IMR-90 (cell line): Measurements from ENCODE around the gene FAM98B.

Source experiments
- FOS ChIP-seq: fragments of 150-350 bp; IDR thresholded peaks from 2 replicates; pipeline ENCODE4 v1.6.1; 2016; ENCODE audit warnings: low read depth, low read length
- TF ChIP-seq, protein P1 (sequence below): fragments of 150-350 bp; IDR thresholded peaks from 2 replicates; pipeline ENCODE4 v1.6.1; 2016; ENCODE audit warnings: low read depth, mild to moderate bottlenecking, low read length, moderate library complexity, borderline replicate concordance

DNA sequence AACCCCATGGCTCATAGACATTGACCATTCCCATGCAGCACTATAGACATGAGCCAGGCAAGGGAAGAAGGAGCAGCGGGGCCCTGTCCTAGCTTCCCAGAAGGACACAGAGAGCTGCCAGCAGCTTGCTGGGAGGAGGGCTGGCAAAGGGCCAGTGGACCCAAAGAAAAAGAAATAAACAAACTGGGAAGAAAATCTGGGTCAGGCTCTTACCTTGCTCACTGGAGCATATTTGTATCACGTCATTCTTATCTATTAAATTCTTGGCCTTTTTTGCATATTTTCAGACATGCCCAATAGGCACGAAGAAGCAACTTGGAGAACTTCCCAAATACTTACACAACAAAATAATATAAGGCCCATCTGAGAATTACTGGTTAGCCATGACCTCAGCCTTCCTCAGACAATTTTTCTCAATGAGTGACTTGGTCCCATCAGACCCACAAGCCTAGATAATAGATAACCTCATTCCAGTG lies 82.3 kb downstream of the FAM98B start:
- TF ChIP-seq FOS = no peak
- TF ChIP-seq, protein P1, sequence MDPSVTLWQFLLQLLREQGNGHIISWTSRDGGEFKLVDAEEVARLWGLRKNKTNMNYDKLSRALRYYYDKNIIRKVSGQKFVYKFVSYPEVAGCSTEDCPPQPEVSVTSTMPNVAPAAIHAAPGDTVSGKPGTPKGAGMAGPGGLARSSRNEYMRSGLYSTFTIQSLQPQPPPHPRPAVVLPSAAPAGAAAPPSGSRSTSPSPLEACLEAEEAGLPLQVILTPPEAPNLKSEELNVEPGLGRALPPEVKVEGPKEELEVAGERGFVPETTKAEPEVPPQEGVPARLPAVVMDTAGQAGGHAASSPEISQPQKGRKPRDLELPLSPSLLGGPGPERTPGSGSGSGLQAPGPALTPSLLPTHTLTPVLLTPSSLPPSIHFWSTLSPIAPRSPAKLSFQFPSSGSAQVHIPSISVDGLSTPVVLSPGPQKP = no peak
